Mucosa of descending colon (tissue), 3 donors: ENCODE data around the gene ZNF462. TPM values are rescaled to one million over a fixed set of nuclear protein-coding genes. Genes with fewer than 3 reads are reported as not detected.

Experiments used
- ATAC-seq: fragments of 200-7000 bp; cut with Tn5 transposase; one replicate; pipeline ENCODE4 v1.9.1; 2020; ENCODE audit warnings: mild to moderate bottlenecking, moderate library complexity
- DNase-seq, 3 donors: peaks; one replicate each; pipeline ENCODE4 v3.0.0-alpha.2; 2020
- H3K36me3 ChIP-seq: fragments of 200-600 bp; one replicate; pipeline ENCODE4 v1.8.0; 2021; ENCODE audit warnings: low read depth, mild to moderate bottlenecking
- H3K4me1 ChIP-seq: fragments of 200-600 bp; one replicate; pipeline ENCODE4 v1.8.0; 2021; ENCODE audit warnings: low read depth, mild to moderate bottlenecking
- H3K4me3 ChIP-seq: fragments of 200-600 bp; one replicate; pipeline ENCODE4 v1.8.0; 2021; ENCODE audit warnings: mild to moderate bottlenecking
- H3K9me3 ChIP-seq: fragments of 200-600 bp; one replicate; pipeline ENCODE4 v1.8.0; 2021; ENCODE audit warnings: mild to moderate bottlenecking
- CTCF ChIP-seq: fragments of 200-600 bp; IDR thresholded peaks from one replicate; pipeline ENCODE4 v1.8.0; 2022; ENCODE audit warnings: antibody characterized with exemption, mild to moderate bottlenecking
- intact Hi-C, 2 donors: fragments of 100-400 bp; cut with DNase I in 1 of 2; cut with micrococcal nuclease in 1 of 2; formaldehyde crosslinking; loops; one replicate each; pipeline versions ENCODE4 v1.11.0 to v1.11.1; 2022; cut with DNase I, micrococcal nuclease
- total RNA-seq, 3 donors: library from RNA; stranded (reverse); fragmentation: NEBNext Ultra II Directional in 2 of 3; extraction: Animal tissue kit (Norgen Biotek cat#: 25700) in 2 of 3; gene quantifications; one replicate each; pipeline versions ENCODE4 v1.2.1 to v1.2.4, GENCODE V29; 2021 to 2023
- donor health status: DM: no; HTN: no; CAD: no; lungs with moderate emphysema.
- donor health status: DM: no; HTN: no; CAD: no.
- donor health status: DM: no; HTN: yes; CAD: no.

ZNF462 gene
- total RNA-seq, 3 donors from 2014 or later: 34.8 to 54.7 (median 48.7) TPM

GRCh38 chr9:107049046-107049802, 186.3 kb downstream of the ZNF462 start:
- Histone ChIP-seq H3K4me1 (no peaks in the 10 kb centered on the region), H3K36me3 (no peaks in the 10 kb centered on the region), H3K4me3 (no peak overlapping the region), H3K9me3 (no peaks in the 10 kb centered on the region)
- TF ChIP-seq CTCF: no peak
- no peak for DNase-seq
- ATAC-seq: no peak
- intact Hi-C loops: no loop called here

GRCh38 chr9:107049803-107050184, 186.8 kb downstream of the ZNF462 start:
- DNase-seq: no peak
- Histone ChIP-seq H3K36me3 (no peaks in the 10 kb centered on the region), H3K4me1 (no peaks in the 10 kb centered on the region), H3K9me3 (no peaks in the 10 kb centered on the region), H3K4me3 (no peak overlapping the region)
- intact Hi-C loops: no loop called here
- no peak for TF ChIP-seq CTCF
- ATAC-seq: no peak

GRCh38 chr9:107051392-107051791, 188.4 kb downstream of the ZNF462 start:
- DNase-seq (no peak), ATAC-seq (no peak)
- intact Hi-C loops: no loop called here
- no peak for TF ChIP-seq CTCF
- H3K36me3 ChIP-seq: no peaks in the 10 kb centered on the region
- H3K4me3 ChIP-seq: no peak overlapping the region
- H3K9me3 ChIP-seq: no peaks in the 10 kb centered on the region
- H3K4me1 ChIP-seq: no peaks in the 10 kb centered on the region

GRCh38 chr9:107054146-107054545, 191.2 kb downstream of the ZNF462 start:
- DNase-seq (no peak), ATAC-seq (no peak)
- intact Hi-C loops: no loop called here
- Histone ChIP-seq H3K4me1 (no peaks in the 10 kb centered on the region), H3K4me3 (no peak overlapping the region), H3K36me3 (no peaks in the 10 kb centered on the region), H3K9me3 (no peaks in the 10 kb centered on the region)
- TF ChIP-seq CTCF: no peak

- DNase-seq (no peak), ATAC-seq (no peak)
- intact Hi-C loops: no loop called here
Observed at GRCh38 chr9:107059220-107059619, 196.3 kb downstream of the ZNF462 start.

More at GRCh38 chr9:107059220-107059619, 196.3 kb downstream of the ZNF462 start:
- Histone ChIP-seq H3K4me1 (no peaks in the 10 kb centered on the region), H3K9me3 (no peaks in the 10 kb centered on the region), H3K36me3 (no peaks in the 10 kb centered on the region), H3K4me3 (no peak overlapping the region)
- TF ChIP-seq CTCF: no peak
